ENCODE data around the gene EDEM1. TPM values are rescaled to one million over a fixed set of nuclear protein-coding genes. Genes with fewer than 3 reads are reported as not detected.

EDEM1 gene
- total RNA-seq, 4 donors from 2014 or later, result 25.1 to 48.4 (median 37.7) TPM

DNA sequence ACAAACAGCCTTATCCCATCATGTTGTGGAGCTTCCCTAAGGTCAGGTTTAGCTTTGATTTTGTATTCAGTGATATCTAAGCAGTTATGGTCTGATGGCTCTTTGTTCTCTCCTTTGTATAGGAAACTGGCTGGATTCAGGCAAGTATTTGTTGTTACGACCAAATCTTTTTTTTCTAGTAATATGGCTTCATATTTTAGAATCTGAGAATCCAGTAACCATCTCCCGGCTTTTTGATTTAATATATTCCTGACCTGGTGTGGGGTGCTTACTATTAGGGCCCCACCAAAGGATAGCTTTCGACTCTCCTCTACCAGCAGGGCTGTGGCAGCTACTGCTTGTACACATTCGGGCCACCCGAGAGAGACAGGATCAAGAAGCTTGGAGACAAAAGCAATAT lies 42.4 kb upstream of the EDEM1 start:
- TF ChIP-seq, protein P1, sequence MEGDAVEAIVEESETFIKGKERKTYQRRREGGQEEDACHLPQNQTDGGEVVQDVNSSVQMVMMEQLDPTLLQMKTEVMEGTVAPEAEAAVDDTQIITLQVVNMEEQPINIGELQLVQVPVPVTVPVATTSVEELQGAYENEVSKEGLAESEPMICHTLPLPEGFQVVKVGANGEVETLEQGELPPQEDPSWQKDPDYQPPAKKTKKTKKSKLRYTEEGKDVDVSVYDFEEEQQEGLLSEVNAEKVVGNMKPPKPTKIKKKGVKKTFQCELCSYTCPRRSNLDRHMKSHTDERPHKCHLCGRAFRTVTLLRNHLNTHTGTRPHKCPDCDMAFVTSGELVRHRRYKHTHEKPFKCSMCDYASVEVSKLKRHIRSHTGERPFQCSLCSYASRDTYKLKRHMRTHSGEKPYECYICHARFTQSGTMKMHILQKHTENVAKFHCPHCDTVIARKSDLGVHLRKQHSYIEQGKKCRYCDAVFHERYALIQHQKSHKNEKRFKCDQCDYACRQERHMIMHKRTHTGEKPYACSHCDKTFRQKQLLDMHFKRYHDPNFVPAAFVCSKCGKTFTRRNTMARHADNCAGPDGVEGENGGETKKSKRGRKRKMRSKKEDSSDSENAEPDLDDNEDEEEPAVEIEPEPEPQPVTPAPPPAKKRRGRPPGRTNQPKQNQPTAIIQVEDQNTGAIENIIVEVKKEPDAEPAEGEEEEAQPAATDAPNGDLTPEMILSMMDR (IDR thresholded peaks at IDR 0.05; ENCODE audit: low read depth), result no peak

DNA sequence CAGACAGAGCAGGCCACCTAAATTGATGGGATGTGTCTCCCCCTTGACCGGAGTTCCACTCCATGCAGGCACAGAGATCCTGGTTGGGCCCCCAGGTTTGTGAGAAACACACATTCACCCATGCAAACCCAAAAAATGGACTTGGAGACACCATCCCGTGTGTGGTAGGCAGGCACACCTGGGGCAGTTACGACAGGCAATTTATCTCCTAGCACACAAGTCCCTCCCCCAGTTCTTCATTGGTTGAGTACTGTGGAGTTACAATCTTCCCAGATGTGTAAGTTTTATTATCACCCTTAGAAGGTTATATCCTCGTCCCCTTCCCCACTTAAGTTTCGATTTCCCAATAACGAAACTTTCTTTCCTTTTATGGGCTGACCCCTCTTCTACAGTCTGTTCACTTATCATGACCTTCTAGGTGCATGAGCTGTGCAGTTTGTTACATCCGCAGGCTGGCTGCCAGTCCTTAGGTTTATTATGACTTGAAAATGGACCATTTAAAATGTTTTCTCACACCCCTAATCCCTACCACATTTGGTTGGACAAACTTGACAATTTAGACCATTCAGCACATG lies 38.1 kb upstream of the EDEM1 start:
- TF ChIP-seq, protein P1 (IDR thresholded peaks at IDR 0.05; ENCODE audit: low read depth), result no peak

DNA sequence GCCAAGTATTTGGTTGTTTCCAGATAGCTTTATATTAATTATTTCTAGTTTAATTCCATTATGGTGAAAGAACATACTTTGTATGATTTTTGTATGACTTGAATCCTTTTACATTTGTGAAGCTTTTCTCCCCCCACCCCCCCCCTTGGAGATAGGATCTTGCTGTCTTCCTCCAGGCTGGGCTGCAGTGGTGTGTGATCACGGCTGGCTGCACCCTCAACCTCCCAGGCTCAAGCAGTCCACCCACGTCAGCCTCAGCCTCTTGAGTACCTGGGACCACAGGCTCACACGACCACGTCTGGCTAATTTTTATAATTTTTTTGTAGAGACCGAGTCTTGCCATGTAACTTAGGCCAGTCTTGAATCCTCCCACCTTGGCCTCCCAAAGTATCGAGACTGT lies 35.9 kb upstream of the EDEM1 start:
- TF ChIP-seq, protein P1 (IDR thresholded peaks at IDR 0.05; ENCODE audit: low read depth), result no peak

DNA sequence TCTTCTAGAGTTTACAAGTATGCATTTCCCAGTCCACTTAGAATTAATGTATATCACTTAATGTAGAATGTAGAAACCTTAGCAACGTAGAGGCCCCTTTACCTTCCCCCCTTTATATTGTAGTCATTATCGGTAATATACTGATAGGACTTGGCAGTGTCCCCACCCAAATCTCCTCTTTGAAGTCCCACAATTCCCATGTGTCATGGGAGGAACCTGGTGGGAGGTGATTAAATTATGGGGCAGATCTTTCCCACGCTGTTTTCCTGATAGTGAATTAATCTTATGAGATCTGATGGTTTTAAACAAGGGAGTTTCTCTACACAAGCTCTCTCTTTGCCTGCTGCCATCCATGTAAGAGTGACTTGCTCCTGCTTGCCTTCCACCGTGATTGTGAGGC lies 34.4 kb upstream of the EDEM1 start:
- TF ChIP-seq, protein P1 (IDR thresholded peaks at IDR 0.05; ENCODE audit: low read depth), result no peak

DNA sequence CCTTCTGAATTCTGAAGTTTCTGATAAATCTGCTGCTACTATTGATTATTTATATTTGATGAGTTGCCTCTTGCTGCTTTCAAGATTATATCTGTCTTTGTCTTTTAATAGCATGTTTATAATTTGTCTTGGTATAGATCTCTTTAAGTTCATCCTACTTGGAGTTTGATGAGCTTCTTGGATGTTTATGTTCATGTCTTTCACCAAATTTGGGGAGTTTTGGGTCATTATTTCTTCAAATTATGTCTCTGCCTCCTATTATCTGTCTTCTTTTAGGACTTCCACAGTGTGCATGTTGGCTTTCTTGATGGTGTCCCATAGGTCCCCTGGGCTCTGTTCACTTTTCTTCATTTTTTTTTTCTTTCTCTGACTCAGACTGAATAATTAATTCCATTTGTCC lies 32.3 kb upstream of the EDEM1 start:
- TF ChIP-seq, protein P1 (IDR thresholded peaks at IDR 0.05; ENCODE audit: low read depth), result no peak

DNA sequence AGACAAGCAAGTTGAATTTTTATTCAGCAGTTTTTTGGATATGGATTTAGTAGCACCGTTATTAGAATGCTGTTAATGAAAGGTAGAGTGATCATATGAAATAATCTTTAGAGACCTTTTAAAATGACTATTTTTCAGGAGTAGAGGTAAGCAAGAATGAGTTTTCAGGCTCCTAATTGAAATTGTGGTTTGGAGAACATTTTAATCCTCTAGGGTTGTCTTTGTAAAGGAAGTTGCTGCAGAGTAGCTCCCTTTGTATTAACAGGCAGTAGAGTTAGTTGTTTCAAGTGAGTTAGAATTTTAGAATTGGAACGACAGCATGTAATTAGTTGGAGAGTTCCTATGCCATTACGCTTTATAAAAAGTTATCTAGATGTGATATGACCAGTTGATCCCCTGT lies 27.2 kb upstream of the EDEM1 start:
- TF ChIP-seq, protein P1 (IDR thresholded peaks at IDR 0.05; ENCODE audit: low read depth), result no peak

DNA sequence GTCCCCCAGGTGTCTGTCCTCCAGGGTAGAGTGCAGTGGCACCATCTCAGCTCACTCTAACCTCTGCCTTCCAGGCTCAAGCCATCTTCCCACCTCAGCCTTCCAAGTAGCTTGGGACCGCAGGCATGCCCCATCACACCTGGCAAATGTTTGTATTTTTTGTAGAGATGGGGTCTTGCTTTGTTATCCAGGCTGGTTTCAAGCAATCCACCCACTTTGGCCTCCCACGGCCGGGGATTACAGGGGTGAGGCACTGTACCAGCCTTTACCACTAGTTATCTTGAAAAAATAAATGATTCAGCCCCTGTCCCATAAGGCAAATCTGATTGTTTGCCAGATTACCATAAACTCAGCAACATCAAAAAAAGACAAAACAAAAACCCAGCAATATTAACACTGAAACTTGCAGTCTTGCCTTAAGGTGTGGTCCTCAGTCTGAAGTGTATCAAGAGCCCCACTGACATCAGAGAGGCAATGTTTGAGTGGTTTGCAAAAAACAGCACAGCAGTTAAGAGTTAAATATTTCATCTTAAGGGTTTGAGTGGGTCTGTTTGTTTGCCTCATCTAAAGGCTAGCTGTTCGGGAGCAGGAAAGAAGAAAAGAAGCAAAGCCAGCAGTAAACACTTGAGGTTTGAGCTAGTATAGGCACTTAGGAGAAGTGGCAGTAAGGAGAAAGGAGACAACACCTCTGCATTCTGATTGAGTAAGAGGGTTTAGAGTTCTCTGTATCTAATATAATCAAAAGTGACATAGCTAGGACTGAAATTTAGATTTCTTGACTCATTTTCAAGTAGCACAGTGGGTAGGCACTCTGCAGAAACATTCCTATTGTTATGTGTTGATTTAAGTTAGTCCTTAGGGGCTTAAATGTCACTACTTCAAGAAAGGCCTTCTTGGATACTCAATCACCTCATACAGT lies 26.3 kb upstream of the EDEM1 start:
- TF ChIP-seq, protein P1 (IDR thresholded peaks at IDR 0.05; ENCODE audit: low read depth), result no peak

All from subcutaneous adipose tissue (tissue), 4 donors.